ENCODE results near the gene PXK.
"Not testable (repeated sequence)": the region's sequence is repeated elsewhere in the genome, so short reads cannot be mapped to it uniquely, and the experiment has no call there.

The PXK gene

DNA sequence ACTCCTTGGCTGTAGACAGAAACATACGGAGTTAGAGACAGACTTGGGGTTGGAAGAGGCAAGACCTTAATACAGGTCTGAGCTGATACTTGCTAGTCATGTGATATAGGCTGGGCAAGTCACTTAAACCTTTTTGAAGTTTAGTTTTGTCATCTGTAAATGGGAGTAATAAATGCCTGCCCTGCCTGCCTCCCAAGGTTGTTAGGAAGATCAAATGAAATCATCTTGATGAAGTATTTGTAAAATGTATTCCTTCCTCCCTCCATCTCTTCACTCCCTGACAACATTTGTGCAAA is 2.9 kb downstream of the PXK start:
- TF ChIP-seq, protein P1, sequence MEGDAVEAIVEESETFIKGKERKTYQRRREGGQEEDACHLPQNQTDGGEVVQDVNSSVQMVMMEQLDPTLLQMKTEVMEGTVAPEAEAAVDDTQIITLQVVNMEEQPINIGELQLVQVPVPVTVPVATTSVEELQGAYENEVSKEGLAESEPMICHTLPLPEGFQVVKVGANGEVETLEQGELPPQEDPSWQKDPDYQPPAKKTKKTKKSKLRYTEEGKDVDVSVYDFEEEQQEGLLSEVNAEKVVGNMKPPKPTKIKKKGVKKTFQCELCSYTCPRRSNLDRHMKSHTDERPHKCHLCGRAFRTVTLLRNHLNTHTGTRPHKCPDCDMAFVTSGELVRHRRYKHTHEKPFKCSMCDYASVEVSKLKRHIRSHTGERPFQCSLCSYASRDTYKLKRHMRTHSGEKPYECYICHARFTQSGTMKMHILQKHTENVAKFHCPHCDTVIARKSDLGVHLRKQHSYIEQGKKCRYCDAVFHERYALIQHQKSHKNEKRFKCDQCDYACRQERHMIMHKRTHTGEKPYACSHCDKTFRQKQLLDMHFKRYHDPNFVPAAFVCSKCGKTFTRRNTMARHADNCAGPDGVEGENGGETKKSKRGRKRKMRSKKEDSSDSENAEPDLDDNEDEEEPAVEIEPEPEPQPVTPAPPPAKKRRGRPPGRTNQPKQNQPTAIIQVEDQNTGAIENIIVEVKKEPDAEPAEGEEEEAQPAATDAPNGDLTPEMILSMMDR (conservative IDR thresholded peaks at IDR 0.05; ENCODE audit: low read depth, low read length), result no peak
- no peak overlapping the region; the same call in 1 of the 2 replicates for H3K27ac ChIP-seq
- no peaks in the 10 kb centered on the region for H3K79me2 ChIP-seq (ENCODE audit: insufficient read depth, low read depth)
- no peaks in the 10 kb centered on the region for H3K36me3 ChIP-seq (ENCODE audit: insufficient read depth)
- no peak overlapping the region for H2AFZ ChIP-seq (ENCODE audit: low read depth)
- H3K4me3 ChIP-seq (IDR thresholded peaks at IDR 0.05; ENCODE audit: insufficient read depth, low read depth, low read length), result no peak overlapping the region
- H3K4me2 ChIP-seq, result peak overlapping the region; percentile 59; the same call in 1 of the 2 replicates
- H3K27me3 ChIP-seq (ENCODE audit: insufficient read depth, low read depth), result no peaks in the 10 kb centered on the region
- H4K20me1 ChIP-seq (ENCODE audit: insufficient read depth), result no peaks in the 10 kb centered on the region
- H3K4me1 ChIP-seq (ENCODE audit: low read depth, poor library complexity, severe bottlenecking), result peaks cover 24% of the 10 kb centered on the region
- no peak overlapping the region for H3K9ac ChIP-seq

DNA sequence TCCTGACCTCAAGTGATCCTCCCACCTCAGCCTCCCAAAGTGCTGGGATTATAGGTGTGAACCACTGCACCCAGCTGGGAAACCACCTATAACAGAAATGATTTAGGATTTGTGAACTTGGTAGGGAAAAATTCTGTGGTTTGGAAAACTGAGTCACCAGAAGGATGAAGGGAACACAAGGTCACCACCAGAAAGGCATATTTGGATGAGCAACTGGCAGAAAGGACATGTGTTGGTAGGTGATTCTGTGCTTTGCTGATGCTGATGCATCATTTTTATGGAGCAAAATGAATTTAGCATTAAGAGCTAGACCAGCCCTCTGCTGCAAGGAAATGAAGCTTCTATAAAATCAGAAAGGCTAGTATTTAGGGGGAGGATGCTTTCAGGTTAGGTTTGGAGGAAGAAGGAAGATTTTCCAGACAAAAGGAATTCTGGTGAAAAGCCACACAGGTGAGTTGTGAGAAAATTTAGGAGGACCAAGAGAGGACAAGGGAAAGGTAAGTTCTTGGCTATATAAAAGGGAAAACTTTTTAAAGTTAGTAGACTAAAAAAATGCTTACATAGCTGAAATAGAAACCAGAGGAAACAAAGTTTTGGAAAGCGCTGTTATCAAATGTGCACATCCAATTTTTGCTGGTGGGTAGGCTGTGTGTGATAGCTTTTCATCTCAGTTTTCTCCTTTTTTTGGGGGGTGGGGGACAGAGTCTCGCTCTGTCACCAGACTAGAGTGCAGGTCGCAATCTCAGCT is 3.6 kb downstream of the PXK start:
- H3K9ac ChIP-seq, result no peak overlapping the region

DNA sequence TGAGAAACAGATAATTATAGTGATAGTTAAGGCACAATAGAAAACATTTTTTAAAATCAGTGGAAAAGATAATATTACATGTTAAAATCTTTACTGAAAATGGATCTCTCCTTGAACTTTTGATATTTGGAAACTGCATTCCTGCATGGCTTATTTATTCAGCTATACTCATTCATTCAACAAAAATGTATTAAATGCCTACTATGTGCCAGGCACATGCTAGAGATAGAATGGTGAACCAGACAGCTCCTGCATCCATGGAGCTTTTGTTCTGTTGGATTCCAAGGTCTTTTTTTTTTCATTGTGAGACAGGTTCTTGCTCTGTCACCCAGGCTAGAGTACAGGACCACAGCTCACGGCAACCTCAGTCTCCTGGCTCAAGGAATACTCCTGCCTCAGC is 4.5 kb downstream of the PXK start:
- no peak overlapping the region for H3K4me3 ChIP-seq (IDR thresholded peaks at IDR 0.05; ENCODE audit: insufficient read depth, low read depth, low read length)
- H4K20me1 ChIP-seq (ENCODE audit: insufficient read depth), result no peaks in the 10 kb centered on the region
- no peaks in the 10 kb centered on the region for H3K36me3 ChIP-seq (ENCODE audit: insufficient read depth)
- no peak overlapping the region for H2AFZ ChIP-seq (ENCODE audit: low read depth)
- peaks cover 24% of the 10 kb centered on the region for H3K4me1 ChIP-seq (ENCODE audit: low read depth, poor library complexity, severe bottlenecking)
- H3K79me2 ChIP-seq (ENCODE audit: insufficient read depth, low read depth), result no peaks in the 10 kb centered on the region
- no peak overlapping the region for H3K9ac ChIP-seq
- H3K4me2 ChIP-seq, result no peak overlapping the region
- TF ChIP-seq, protein P1 (conservative IDR thresholded peaks at IDR 0.05; ENCODE audit: low read depth, low read length), result no peak
- no peaks in the 10 kb centered on the region for H3K27me3 ChIP-seq (ENCODE audit: insufficient read depth, low read depth)
- no peak overlapping the region for H3K27ac ChIP-seq

More for the DNA sequence above, 3.6 kb downstream of the PXK start:
- H3K4me3 ChIP-seq (IDR thresholded peaks at IDR 0.05; ENCODE audit: insufficient read depth, low read depth, low read length), result no peak overlapping the region
- H3K27ac ChIP-seq, result no peak overlapping the region
- no peak overlapping the region for H2AFZ ChIP-seq (ENCODE audit: low read depth)
- TF ChIP-seq, protein P1 (conservative IDR thresholded peaks at IDR 0.05; ENCODE audit: low read depth, low read length), result no peak
- H4K20me1 ChIP-seq (ENCODE audit: insufficient read depth), result no peaks in the 10 kb centered on the region
- no peaks in the 10 kb centered on the region for H3K36me3 ChIP-seq (ENCODE audit: insufficient read depth)
- H3K27me3 ChIP-seq (ENCODE audit: insufficient read depth, low read depth), result no peaks in the 10 kb centered on the region
- H3K4me2 ChIP-seq, result no peak overlapping the region
- peaks cover 24% of the 10 kb centered on the region for H3K4me1 ChIP-seq (ENCODE audit: low read depth, poor library complexity, severe bottlenecking)
- H3K79me2 ChIP-seq (ENCODE audit: insufficient read depth, low read depth), result no peaks in the 10 kb centered on the region

DNA sequence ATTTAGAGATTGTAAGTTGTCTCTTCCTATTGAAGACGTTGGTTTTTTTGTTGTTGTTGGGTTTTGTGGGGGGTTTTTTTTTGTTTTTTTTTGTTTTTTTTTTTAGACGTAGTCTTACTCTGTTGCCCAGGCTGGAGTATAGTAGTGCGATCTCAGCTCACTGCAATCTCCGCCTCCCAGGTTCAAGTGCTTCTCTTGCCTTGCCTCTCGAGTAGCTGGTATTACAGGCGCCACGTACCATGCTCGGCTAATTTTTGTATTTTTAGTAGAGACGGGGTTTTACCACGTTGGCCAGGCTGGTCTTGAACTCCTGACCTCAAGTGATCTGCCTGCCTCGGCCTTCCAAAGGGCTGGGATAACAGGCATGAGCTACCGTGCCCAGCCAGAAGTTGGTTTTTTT is 6.5 kb downstream of the PXK start:
- H3K4me2 ChIP-seq; H3K27me3 ChIP-seq (ENCODE audit: insufficient read depth, low read depth); H3K27ac ChIP-seq; H3K36me3 ChIP-seq (ENCODE audit: insufficient read depth); H3K9ac ChIP-seq; H3K79me2 ChIP-seq (ENCODE audit: insufficient read depth, low read depth); H4K20me1 ChIP-seq (ENCODE audit: insufficient read depth); H3K4me3 ChIP-seq (IDR thresholded peaks at IDR 0.05; ENCODE audit: insufficient read depth, low read depth, low read length); H2AFZ ChIP-seq (ENCODE audit: low read depth): not testable (repeated sequence)
- peaks cover 21% of the 10 kb centered on the region for H3K4me1 ChIP-seq (ENCODE audit: low read depth, poor library complexity, severe bottlenecking)

DNA sequence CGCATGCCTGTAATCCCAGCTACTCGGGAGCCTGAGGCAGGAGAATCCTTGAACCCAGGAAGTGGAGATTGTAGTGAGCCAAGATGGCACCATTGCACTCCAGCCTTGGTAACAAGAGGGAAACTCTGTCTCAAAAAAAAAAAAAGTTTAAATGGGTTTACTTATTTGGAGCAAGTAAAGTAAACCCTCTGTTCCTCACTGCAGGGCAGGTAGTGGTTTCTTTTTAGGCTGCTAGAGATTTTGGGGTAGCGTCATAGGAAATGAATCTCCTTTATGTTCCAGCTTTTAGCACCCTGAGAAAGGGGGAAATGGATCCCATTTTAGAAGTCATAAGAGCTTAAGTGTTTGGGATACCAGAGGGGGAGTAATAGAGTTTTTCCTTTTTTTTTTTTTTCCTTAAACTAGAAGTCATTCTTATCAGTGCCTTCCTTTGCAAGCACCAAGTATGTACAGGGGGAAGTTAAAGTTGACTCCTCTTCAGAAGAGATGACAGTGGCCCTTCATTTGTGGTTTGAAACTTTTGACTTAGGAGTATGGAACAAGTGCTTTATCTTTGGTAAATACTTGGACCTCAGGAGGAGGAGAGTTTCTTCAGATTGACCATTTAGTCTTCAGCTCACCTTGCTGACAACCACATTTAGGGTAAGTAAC is 8.0 kb downstream of the PXK start:
- Histone ChIP-seq H3K27me3 (ENCODE audit: insufficient read depth, low read depth) (no peaks in the 10 kb centered on the region), H3K79me2 (ENCODE audit: insufficient read depth, low read depth) (no peaks in the 10 kb centered on the region), H4K20me1 (ENCODE audit: insufficient read depth) (no peaks in the 10 kb centered on the region), H3K9ac (no peak overlapping the region), H3K4me3 (IDR thresholded peaks at IDR 0.05; ENCODE audit: insufficient read depth, low read depth, low read length) (no peak overlapping the region), H2AFZ (ENCODE audit: low read depth) (no peak overlapping the region), H3K4me1 (ENCODE audit: low read depth, poor library complexity, severe bottlenecking) (peaks cover 8% of the 10 kb centered on the region), H3K4me2 (no peak overlapping the region), H3K27ac (no peak overlapping the region), H3K36me3 (ENCODE audit: insufficient read depth) (no peaks in the 10 kb centered on the region)
- TF ChIP-seq, protein P1 (conservative IDR thresholded peaks at IDR 0.05; ENCODE audit: low read depth, low read length), result no peak

Data from KMS-11 (cell line).